ENCODE data around the gene CHCHD3.
A peak's percentile ranks its signal among the peaks of the same experiment; 100 is the strongest.

The CHCHD3 gene

GRCh38 chr7:132857703-132858102, 224.2 kb downstream of the CHCHD3 start:
- no peak for DNase-seq

GRCh38 chr7:132857031-132857430, 224.9 kb downstream of the CHCHD3 start:
- no peak for DNase-seq

- no peak for DNase-seq
These were observed 225.5 kb downstream of the CHCHD3 start for GRCh38 chr7:132856416-132856815.

- no peak for DNase-seq
These were observed 226.0 kb downstream of the CHCHD3 start for GRCh38 chr7:132855901-132856300.

- DNase-seq = no peak
These were observed 227.7 kb downstream of the CHCHD3 start for GRCh38 chr7:132854238-132854637.

GRCh38 chr7:132847376-132847775, 234.5 kb downstream of the CHCHD3 start:
- no peak for DNase-seq

- DNase-seq = no peak
These were observed 235.8 kb downstream of the CHCHD3 start for GRCh38 chr7:132846086-132846485.

GRCh38 chr7:132842478-132842877, 239.4 kb downstream of the CHCHD3 start:
- no peak for DNase-seq

GRCh38 chr7:132840199-132840598, 241.7 kb downstream of the CHCHD3 start:
- no peak for DNase-seq

GRCh38 chr7:132838313-132838712, 243.6 kb downstream of the CHCHD3 start:
- no peak for DNase-seq

GRCh38 chr7:132837529-132837928, 244.4 kb downstream of the CHCHD3 start:
- peak; percentile 8 for DNase-seq

GRCh38 chr7:132836746-132837145, 245.1 kb downstream of the CHCHD3 start:
- no peak for DNase-seq

- DNase-seq = no peak
These were observed 250.9 kb downstream of the CHCHD3 start for GRCh38 chr7:132830941-132831340.

- no peak for DNase-seq
These were observed 253.4 kb downstream of the CHCHD3 start for GRCh38 chr7:132828502-132828901.

- no peak for DNase-seq
These were observed 255.7 kb downstream of the CHCHD3 start for GRCh38 chr7:132825932-132826835.

GRCh38 chr7:132825222-132825621, 256.7 kb downstream of the CHCHD3 start:
- no peak for DNase-seq

- no peak for DNase-seq
These were observed 262.2 kb downstream of the CHCHD3 start for GRCh38 chr7:132819648-132820047.

GRCh38 chr7:132817949-132818348, 263.9 kb downstream of the CHCHD3 start:
- DNase-seq = peak; percentile 35

- peak; percentile 28 for DNase-seq
These were observed 266.1 kb downstream of the CHCHD3 start for GRCh38 chr7:132815696-132816311.

GRCh38 chr7:132815130-132815529, 266.8 kb downstream of the CHCHD3 start:
- DNase-seq = no peak

- DNase-seq = no peak
These were observed 271.3 kb downstream of the CHCHD3 start for GRCh38 chr7:132810561-132810960.

GRCh38 chr7:132806834-132807233, 275.1 kb downstream of the CHCHD3 start:
- no peak for DNase-seq

GRCh38 chr7:132805766-132806165, 276.1 kb downstream of the CHCHD3 start:
- DNase-seq = no peak

GRCh38 chr7:132804849-132805485, 276.9 kb downstream of the CHCHD3 start:
- no peak for DNase-seq
